ENCODE measurements around the gene PLEKHH3.
"Not testable (repeated sequence)": the region's sequence is repeated elsewhere in the genome, so short reads cannot be mapped to it uniquely, and the experiment has no call there.

Gene PLEKHH3

GRCh38 chr17:42670789-42671657 lies 5.8 kb downstream of the PLEKHH3 start:
- H2AFZ ChIP-seq (ENCODE audit: low read length, unreplicated experiment): no peak overlapping the region
- H3K36me3 ChIP-seq (ENCODE audit: insufficient read depth, low read length): peaks cover 14% of the 10 kb centered on the region; the same call in 1 of the 2 replicates
- peaks cover 16% of the 10 kb centered on the region for H3K79me2 ChIP-seq (ENCODE audit: control insufficient read depth, insufficient read depth, low read length, unreplicated experiment)
- H3K4me1 ChIP-seq (ENCODE audit: control insufficient read depth, insufficient read depth, low read length, unreplicated experiment): peaks cover 44% of the 10 kb centered on the region
- no peaks in the 10 kb centered on the region for H3K27me3 ChIP-seq (ENCODE audit: insufficient read depth, low read length)
- no peak overlapping the region for H3K4me3 ChIP-seq (ENCODE audit: low read depth, low read length)
- H3K27ac ChIP-seq (ENCODE audit: low read depth, low read length): no peak overlapping the region

- H2AFZ ChIP-seq (ENCODE audit: low read length, unreplicated experiment): no peak overlapping the region
- H3K4me1 ChIP-seq (ENCODE audit: control insufficient read depth, insufficient read depth, low read length, unreplicated experiment): peaks cover 42% of the 10 kb centered on the region
- H3K27me3 ChIP-seq (ENCODE audit: insufficient read depth, low read length): no peaks in the 10 kb centered on the region
- peaks cover 14% of the 10 kb centered on the region; the same call in 1 of the 2 replicates for H3K36me3 ChIP-seq (ENCODE audit: insufficient read depth, low read length)
- H3K4me3 ChIP-seq (ENCODE audit: low read depth, low read length): no peak overlapping the region
- H3K27ac ChIP-seq (ENCODE audit: low read depth, low read length): no peak overlapping the region
- H3K79me2 ChIP-seq (ENCODE audit: control insufficient read depth, insufficient read depth, low read length, unreplicated experiment): peaks cover 8% of the 10 kb centered on the region
These were observed 6.6 kb downstream of the PLEKHH3 start for GRCh38 chr17:42669977-42670788.

- Histone ChIP-seq H2AFZ (ENCODE audit: low read length, unreplicated experiment) (no peak overlapping the region), H3K4me3 (ENCODE audit: low read depth, low read length) (no peak overlapping the region), H3K4me1 (ENCODE audit: control insufficient read depth, insufficient read depth, low read length, unreplicated experiment) (peaks cover 38% of the 10 kb centered on the region), H3K79me2 (ENCODE audit: control insufficient read depth, insufficient read depth, low read length, unreplicated experiment) (peaks cover 3% of the 10 kb centered on the region), H3K27ac (ENCODE audit: low read depth, low read length) (no peak overlapping the region), H3K27me3 (ENCODE audit: insufficient read depth, low read length) (no peaks in the 10 kb centered on the region), H3K36me3 (ENCODE audit: insufficient read depth, low read length) (peaks cover 14% of the 10 kb centered on the region; the same call in 1 of the 2 replicates)
These were observed 7.2 kb downstream of the PLEKHH3 start for GRCh38 chr17:42669705-42669976.

- Histone ChIP-seq H3K4me1 (ENCODE audit: control insufficient read depth, insufficient read depth, low read length, unreplicated experiment) (peaks cover 26% of the 10 kb centered on the region), H3K27ac (ENCODE audit: low read depth, low read length) (peak overlapping the region; percentile 49), H3K36me3 (ENCODE audit: insufficient read depth, low read length) (peaks cover 11% of the 10 kb centered on the region; the same call in 1 of the 2 replicates), H3K4me3 (ENCODE audit: low read depth, low read length) (no peak overlapping the region), H3K27me3 (ENCODE audit: insufficient read depth, low read length) (no peaks in the 10 kb centered on the region), H3K79me2 (ENCODE audit: control insufficient read depth, insufficient read depth, low read length, unreplicated experiment) (no peaks in the 10 kb centered on the region), H2AFZ (ENCODE audit: low read length, unreplicated experiment) (no peak overlapping the region)
These were observed 9.5 kb downstream of the PLEKHH3 start for GRCh38 chr17:42667088-42667951.

GRCh38 chr17:42666126-42666525 lies 10.7 kb downstream of the PLEKHH3 start:
- peaks cover 20% of the 10 kb centered on the region for H3K36me3 ChIP-seq (ENCODE audit: insufficient read depth, low read length)
- not testable (repeated sequence) for H2AFZ ChIP-seq (ENCODE audit: low read length, unreplicated experiment); H3K4me3 ChIP-seq (ENCODE audit: low read depth, low read length)

GRCh38 chr17:42665581-42666001 lies 11.2 kb downstream of the PLEKHH3 start:
- peaks cover 35% of the 10 kb centered on the region for H3K4me1 ChIP-seq (ENCODE audit: control insufficient read depth, insufficient read depth, low read length, unreplicated experiment)
- no peaks in the 10 kb centered on the region for H3K79me2 ChIP-seq (ENCODE audit: control insufficient read depth, insufficient read depth, low read length, unreplicated experiment)
- H3K27me3 ChIP-seq (ENCODE audit: insufficient read depth, low read length): no peaks in the 10 kb centered on the region
- H3K4me3 ChIP-seq (ENCODE audit: low read depth, low read length): no peak overlapping the region
- H3K36me3 ChIP-seq (ENCODE audit: insufficient read depth, low read length): peaks cover 20% of the 10 kb centered on the region
- H2AFZ ChIP-seq (ENCODE audit: low read length, unreplicated experiment): no peak overlapping the region
- H3K27ac ChIP-seq (ENCODE audit: low read depth, low read length): no peak overlapping the region

More at GRCh38 chr17:42666126-42666525, 10.7 kb downstream of the PLEKHH3 start:
- H3K27me3 ChIP-seq (ENCODE audit: insufficient read depth, low read length); H3K79me2 ChIP-seq (ENCODE audit: control insufficient read depth, insufficient read depth, low read length, unreplicated experiment); H3K27ac ChIP-seq (ENCODE audit: low read depth, low read length): not testable (repeated sequence)
- peaks cover 30% of the 10 kb centered on the region for H3K4me1 ChIP-seq (ENCODE audit: control insufficient read depth, insufficient read depth, low read length, unreplicated experiment)

- Histone ChIP-seq H3K4me3 (ENCODE audit: low read depth, low read length) (peak overlapping the region; percentile 58), H3K79me2 (ENCODE audit: control insufficient read depth, insufficient read depth, low read length, unreplicated experiment) (peaks cover 5% of the 10 kb centered on the region), H3K4me1 (ENCODE audit: control insufficient read depth, insufficient read depth, low read length, unreplicated experiment) (peaks cover 17% of the 10 kb centered on the region), H3K27ac (ENCODE audit: low read depth, low read length) (peak overlapping the region; percentile 59), H3K27me3 (ENCODE audit: insufficient read depth, low read length) (no peaks in the 10 kb centered on the region), H2AFZ (ENCODE audit: low read length, unreplicated experiment) (no peak overlapping the region), H3K36me3 (ENCODE audit: insufficient read depth, low read length) (peaks cover 10% of the 10 kb centered on the region)
These were observed 16.0 kb downstream of the PLEKHH3 start for GRCh38 chr17:42660692-42661345.

- not testable (repeated sequence) for H3K36me3 ChIP-seq (ENCODE audit: insufficient read depth, low read length)
These were observed 16.9 kb downstream of the PLEKHH3 start for GRCh38 chr17:42659932-42660274.

GRCh38 chr17:42659079-42659931 lies 17.5 kb downstream of the PLEKHH3 start, which contains the start of gene TUBG2:
TSS of gene TUBG2 (plus strand) at chr17:42659284. CDS start at chr17:42659504, 220 bp downstream.
- peaks cover 5% of the 10 kb centered on the region for H3K79me2 ChIP-seq (ENCODE audit: control insufficient read depth, insufficient read depth, low read length, unreplicated experiment)
- peaks cover 10% of the 10 kb centered on the region for H3K36me3 ChIP-seq (ENCODE audit: insufficient read depth, low read length)
- H3K27me3 ChIP-seq (ENCODE audit: insufficient read depth, low read length): no peaks in the 10 kb centered on the region
- peak within 1 kb of the TSS; percentile 82 for H2AFZ ChIP-seq (ENCODE audit: low read length, unreplicated experiment)
- H3K27ac ChIP-seq (ENCODE audit: low read depth, low read length): peak within 1 kb of the TSS; percentile 72
- H3K4me3 ChIP-seq (ENCODE audit: low read depth, low read length): peak within 1 kb of the TSS; percentile 98
- H3K4me1 ChIP-seq (ENCODE audit: control insufficient read depth, insufficient read depth, low read length, unreplicated experiment): peaks cover 24% of the 10 kb centered on the region

More at GRCh38 chr17:42659932-42660274, 16.9 kb downstream of the PLEKHH3 start:
- not testable (repeated sequence) for H3K79me2 ChIP-seq (ENCODE audit: control insufficient read depth, insufficient read depth, low read length, unreplicated experiment); H2AFZ ChIP-seq (ENCODE audit: low read length, unreplicated experiment); H3K27me3 ChIP-seq (ENCODE audit: insufficient read depth, low read length)
- H3K27ac ChIP-seq (ENCODE audit: low read depth, low read length): peak overlapping the region; percentile 59; the same call in 1 of the 2 replicates
- H3K4me3 ChIP-seq (ENCODE audit: low read depth, low read length): peak overlapping the region; percentile 98
- peaks cover 24% of the 10 kb centered on the region for H3K4me1 ChIP-seq (ENCODE audit: control insufficient read depth, insufficient read depth, low read length, unreplicated experiment)
